ENCODE results near the gene MRPL50.

DNA sequence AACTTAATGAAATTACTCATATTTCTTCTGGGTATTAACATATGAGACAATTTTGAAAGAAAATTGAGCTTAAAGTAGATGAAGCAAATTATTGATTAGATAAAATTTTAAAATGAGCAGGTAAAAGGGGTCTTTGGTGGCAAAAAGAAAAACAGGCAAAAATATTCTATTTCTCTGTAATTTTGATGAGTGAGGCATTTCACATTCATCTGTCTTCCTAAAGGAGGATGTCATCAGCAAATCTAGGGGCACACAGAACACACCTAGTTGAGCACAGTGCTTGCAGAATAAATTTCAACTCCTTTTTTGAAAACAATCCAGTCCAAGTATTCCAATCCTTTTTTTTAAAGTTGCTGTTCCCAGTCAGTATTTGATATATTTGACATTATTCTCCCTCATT lies 16.4 kb upstream of the MRPL50 start:
- TF ChIP-seq POLR2AphosphoS5 (IDR thresholded peaks at IDR 0.05; ENCODE audit: borderline replicate concordance, low read depth, low read length): no peak
- no peak for TF ChIP-seq EZH2 (IDR thresholded peaks at IDR 0.05)
- no peak for TF ChIP-seq FOXP2 (optimal IDR thresholded peaks at IDR 0.05; ENCODE audit: control extremely low read depth, extremely low read length, insufficient read depth)

Data from SK-N-MC (cell line).